ENCODE results near the gene PDE6H. TPM values are rescaled to one million over a fixed set of nuclear protein-coding genes. Genes with fewer than 3 reads are reported as not detected.

The PDE6H gene
- total and polyA plus RNA-seq, 4 donors: not detected

GRCh38 chr12:14950421-14950820 lies 22.4 kb upstream of the PDE6H start:
- H3K27ac ChIP-seq (ENCODE audit: low read depth in 1 of 2, low read length in 2 of 2): peak overlapping the region in 1 of 2 donors; percentile 69

GRCh38 chr12:14950982-14951746 lies 21.7 kb upstream of the PDE6H start:
- peaks cover 0 to 8% (median 2%) of the 10 kb centered on the region in 4 donors for H3K4me1 ChIP-seq (ENCODE audit: control insufficient read depth in 4 of 4, insufficient read depth in 4 of 4, low read length in 3 of 4)
- TF ChIP-seq GABPA (IDR thresholded peaks at IDR 0.05 in 1 of 2, conservative IDR thresholded peaks at IDR 0.05 in 1 of 2): no peak
- no peak for TF ChIP-seq ZBTB33 (IDR thresholded peaks at IDR 0.05)
- no peak for TF ChIP-seq REST (IDR thresholded peaks at IDR 0.05)
- no peak for TF ChIP-seq EGR1 (IDR thresholded peaks at IDR 0.05; ENCODE audit: low read depth in 2 of 2)
- H3K9me3 ChIP-seq (ENCODE audit: control insufficient read depth in 4 of 4, low read length in 3 of 4): no peaks in the 10 kb centered on the region

More at GRCh38 chr12:14950421-14950820, 22.4 kb upstream of the PDE6H start:
- TF ChIP-seq YY1 (IDR thresholded peaks at IDR 0.05) (no peak), ATF3 (IDR thresholded peaks at IDR 0.05) (no peak), TAF1 (conservative IDR thresholded peaks at IDR 0.05) (no peak), HNF4A (conservative IDR thresholded peaks at IDR 0.05) (no peak), EGR1 (IDR thresholded peaks at IDR 0.05; ENCODE audit: low read depth in 2 of 2) (no peak), CTCF (IDR thresholded peaks at IDR 0.05; ENCODE audit: low read depth, low read length, missing input control) (no peak), NR2F2 (IDR thresholded peaks at IDR 0.05) (no peak), FOXA2 (IDR thresholded peaks at IDR 0.05) (no peak), RXRA (IDR thresholded peaks at IDR 0.05) (no peak)
- H3K27me3 ChIP-seq (ENCODE audit: control insufficient read depth in 4 of 4, insufficient read depth in 4 of 4, low read length in 3 of 4): no peaks in the 10 kb centered on the region
- H3K36me3 ChIP-seq (ENCODE audit: control insufficient read depth in 4 of 4, insufficient read depth in 3 of 4, low read depth in 1 of 4, low read length in 3 of 4): peaks cover 0 to 10% (median 3%) of the 10 kb centered on the region in 4 donors
- no peak overlapping the region for H3K4me3 ChIP-seq (ENCODE audit: low read depth in 1 of 3, low read length in 3 of 3)
- 73% methylated on average over 4 of the region's 4 CpGs for WGBS
- no peaks in the 10 kb centered on the region for H3K9me3 ChIP-seq (ENCODE audit: control insufficient read depth in 4 of 4, low read length in 3 of 4)
- DNase-seq (ENCODE audit: low spot score): no peak
- peaks cover 0 to 8% (median 0%) of the 10 kb centered on the region in 4 donors for H3K4me1 ChIP-seq (ENCODE audit: control insufficient read depth in 4 of 4, insufficient read depth in 4 of 4, low read length in 3 of 4)
- no peak overlapping the region for H3K9ac ChIP-seq (ENCODE audit: low read depth in 1 of 2, low read length in 2 of 2)

More at GRCh38 chr12:14950982-14951746, 21.7 kb upstream of the PDE6H start:
- peaks cover 0 to 5% (median 3%) of the 10 kb centered on the region in 4 donors for H3K36me3 ChIP-seq (ENCODE audit: control insufficient read depth in 4 of 4, insufficient read depth in 3 of 4, low read depth in 1 of 4, low read length in 3 of 4)
- no peak overlapping the region for H3K9ac ChIP-seq (ENCODE audit: low read depth in 1 of 2, low read length in 2 of 2)
- WGBS: 76% methylated on average over 6 of the region's 6 CpGs
- peak overlapping the region; percentile 71 to 78 for H3K27ac ChIP-seq (ENCODE audit: low read depth in 1 of 2, low read length in 2 of 2)
- H3K27me3 ChIP-seq (ENCODE audit: control insufficient read depth in 4 of 4, insufficient read depth in 4 of 4, low read length in 3 of 4): no peaks in the 10 kb centered on the region
- DNase-seq (ENCODE audit: low spot score): no peak
- H3K4me3 ChIP-seq (ENCODE audit: low read depth in 1 of 3, low read length in 3 of 3): no peak overlapping the region

Measured in liver (tissue), 9 donors.